ENCODE data around the gene AR.

AR gene

GRCh38 chrX:67543818-67544217 is at the start of gene AR:
TSS of gene AR (plus strand) at chrX:67544021. CDS start at chrX:67545147, 1,126 bp downstream.
- no peak for DNase-seq

DNA sequence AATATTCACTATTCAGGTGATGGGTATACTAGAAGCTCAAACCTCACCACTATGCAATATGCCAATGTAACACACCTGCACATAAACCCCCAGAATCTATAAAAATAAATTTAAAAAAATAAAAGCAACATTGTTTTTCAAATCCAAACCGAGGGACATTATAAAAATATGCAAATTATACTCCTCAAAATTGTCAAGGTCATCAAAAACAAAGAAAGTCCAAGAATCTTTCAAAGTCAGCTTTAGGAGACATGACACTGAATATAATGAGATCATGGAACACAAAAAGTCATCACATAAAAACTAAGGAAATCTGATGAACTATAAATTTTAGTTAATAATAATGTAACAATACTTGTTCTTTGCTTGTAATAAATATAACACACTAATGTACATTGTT is 43.2 kb upstream of the AR start:
- DNase-seq: no peak

- DNase-seq: no peak
Observed at GRCh38 chrX:67503004-67503403, 40.8 kb upstream of the AR start.

DNA sequence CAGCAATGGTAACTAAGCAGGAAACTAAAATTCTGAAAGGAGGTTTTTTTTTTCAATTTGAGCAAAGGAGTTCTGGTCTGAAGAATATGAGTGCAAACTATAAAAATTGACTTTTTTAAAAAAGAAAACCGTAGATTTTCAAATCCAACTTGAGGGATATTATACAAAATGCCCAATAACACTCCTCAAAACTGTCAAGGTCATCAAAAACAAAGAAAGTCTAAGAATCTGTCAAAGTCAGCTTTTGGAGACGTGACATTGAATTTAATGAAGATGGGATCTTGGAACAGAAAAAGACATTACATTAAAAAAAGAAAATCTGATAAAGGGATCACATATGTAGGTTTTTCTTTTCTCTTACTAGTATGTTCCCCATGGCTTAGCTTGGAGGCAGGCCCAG is 40.4 kb upstream of the AR start:
- no peak for DNase-seq

GRCh38 chrX:67520671-67521070 is 23.1 kb upstream of the AR start:
- no peak for DNase-seq

DNA sequence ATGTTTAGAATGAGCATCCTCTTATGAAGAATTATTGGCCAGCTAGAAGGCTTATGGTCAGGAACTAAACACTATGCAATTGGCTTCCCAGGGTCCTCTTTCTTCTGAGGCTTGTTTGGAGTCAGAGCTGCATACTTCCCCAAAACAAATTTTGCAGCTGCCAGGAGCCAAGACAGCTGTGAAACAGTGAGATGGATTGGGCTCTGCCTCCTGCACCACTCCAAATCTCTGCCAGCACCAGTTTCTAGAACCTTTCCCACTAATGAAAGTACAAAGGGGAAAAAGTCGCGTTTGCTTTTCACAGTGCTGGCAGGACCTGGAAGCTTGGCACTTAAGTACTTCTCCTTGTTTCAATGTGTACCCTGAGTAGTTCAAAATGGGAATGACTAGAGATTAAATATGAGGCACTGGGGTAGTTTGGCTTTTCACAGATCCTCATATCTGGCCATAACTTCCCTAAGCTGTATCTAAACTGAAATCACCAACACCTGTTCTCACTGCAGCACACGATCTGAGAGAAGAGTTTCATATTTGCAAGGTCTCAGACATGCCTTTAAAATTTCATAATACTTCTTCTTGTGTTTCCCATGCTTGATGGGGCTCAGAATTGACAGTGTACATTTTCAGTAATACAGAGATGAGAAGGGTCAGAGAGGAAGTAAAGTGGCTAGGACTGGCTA is 20.7 kb upstream of the AR start:
- no peak for DNase-seq

DNA sequence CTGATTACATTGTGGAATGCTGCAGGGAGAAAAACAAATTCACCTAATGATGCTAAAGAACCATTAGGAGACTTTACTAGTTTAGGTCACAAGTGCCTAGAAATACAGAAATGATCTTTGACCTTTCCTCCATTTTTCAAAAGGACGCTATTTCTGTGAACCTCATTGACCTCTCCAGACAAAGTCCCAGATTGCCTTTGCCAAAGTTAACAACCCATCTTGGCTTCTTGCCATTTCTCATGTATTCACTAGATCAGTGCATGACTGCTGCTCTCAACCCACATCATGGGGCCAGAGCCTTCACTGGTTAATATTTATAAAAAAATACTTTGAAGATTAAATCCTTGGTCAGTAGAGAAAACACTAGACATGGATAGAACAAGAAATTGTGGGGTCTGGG is 19.9 kb upstream of the AR start:
- DNase-seq: no peak

- DNase-seq: no peak
Observed at GRCh38 chrX:67524428-67524827, 19.4 kb upstream of the AR start.

DNA sequence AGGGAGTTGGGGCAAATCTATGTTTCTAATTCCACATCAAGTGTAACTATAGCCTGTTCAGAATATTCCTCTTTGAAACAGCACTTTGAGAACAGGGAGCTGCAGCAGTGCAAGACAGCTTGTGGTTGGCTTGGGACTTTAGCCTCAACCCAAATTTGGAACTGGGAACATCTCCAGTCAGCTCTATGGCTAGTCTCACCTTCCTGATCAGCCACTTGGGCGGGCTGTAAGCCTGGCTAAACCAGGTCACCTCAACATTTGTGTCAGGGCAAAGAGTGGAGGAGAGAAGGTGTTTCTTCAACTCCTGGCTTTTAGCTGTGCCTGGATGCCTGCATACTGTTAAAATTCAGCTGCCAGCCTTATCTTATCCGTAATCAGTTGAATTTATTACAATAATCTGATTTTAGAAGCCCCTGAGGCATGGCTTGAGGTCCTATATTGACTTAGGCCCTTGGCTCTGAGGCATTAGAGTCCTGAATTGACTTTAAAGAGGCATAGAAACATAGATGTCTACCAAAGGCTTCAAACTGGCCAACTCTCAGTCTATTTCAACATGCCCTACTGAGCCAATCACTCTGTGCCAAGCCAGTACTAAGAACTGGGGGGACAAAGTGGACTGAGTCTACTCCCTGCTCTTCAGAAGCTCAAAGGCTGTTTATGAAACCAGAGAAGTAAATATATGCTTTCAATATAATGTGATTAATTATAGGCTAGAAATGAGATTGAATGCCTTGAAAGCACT is 18.7 kb upstream of the AR start:
- no peak for DNase-seq

- no peak for DNase-seq
Observed at GRCh38 chrX:67536564-67536963, 7.3 kb upstream of the AR start.

GRCh38 chrX:67538383-67538782 is 5.4 kb upstream of the AR start:
- DNase-seq: no peak

- no peak for DNase-seq
Observed at GRCh38 chrX:67544281-67545035, 637 bp downstream of the AR start.

DNA sequence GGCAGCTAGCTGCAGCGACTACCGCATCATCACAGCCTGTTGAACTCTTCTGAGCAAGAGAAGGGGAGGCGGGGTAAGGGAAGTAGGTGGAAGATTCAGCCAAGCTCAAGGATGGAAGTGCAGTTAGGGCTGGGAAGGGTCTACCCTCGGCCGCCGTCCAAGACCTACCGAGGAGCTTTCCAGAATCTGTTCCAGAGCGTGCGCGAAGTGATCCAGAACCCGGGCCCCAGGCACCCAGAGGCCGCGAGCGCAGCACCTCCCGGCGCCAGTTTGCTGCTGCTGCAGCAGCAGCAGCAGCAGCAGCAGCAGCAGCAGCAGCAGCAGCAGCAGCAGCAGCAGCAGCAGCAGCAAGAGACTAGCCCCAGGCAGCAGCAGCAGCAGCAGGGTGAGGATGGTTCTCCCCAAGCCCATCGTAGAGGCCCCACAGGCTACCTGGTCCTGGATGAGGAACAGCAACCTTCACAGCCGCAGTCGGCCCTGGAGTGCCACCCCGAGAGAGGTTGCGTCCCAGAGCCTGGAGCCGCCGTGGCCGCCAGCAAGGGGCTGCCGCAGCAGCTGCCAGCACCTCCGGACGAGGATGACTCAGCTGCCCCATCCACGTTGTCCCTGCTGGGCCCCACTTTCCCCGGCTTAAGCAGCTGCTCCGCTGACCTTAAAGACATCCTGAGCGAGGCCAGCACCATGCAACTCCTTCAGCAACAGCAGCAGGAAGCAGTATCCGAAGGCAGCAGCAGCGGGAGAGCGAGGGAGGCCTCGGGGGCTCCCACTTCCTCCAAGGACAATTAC is 1.4 kb downstream of the AR start:
- DNase-seq: no peak

GRCh38 chrX:67545893-67546495 is 2.2 kb downstream of the AR start:
- DNase-seq: no peak

- DNase-seq: no peak
Observed at GRCh38 chrX:67546496-67547423, 2.9 kb downstream of the AR start.

- DNase-seq: no peak
Observed at GRCh38 chrX:67555578-67556203, 11.9 kb downstream of the AR start.

DNA sequence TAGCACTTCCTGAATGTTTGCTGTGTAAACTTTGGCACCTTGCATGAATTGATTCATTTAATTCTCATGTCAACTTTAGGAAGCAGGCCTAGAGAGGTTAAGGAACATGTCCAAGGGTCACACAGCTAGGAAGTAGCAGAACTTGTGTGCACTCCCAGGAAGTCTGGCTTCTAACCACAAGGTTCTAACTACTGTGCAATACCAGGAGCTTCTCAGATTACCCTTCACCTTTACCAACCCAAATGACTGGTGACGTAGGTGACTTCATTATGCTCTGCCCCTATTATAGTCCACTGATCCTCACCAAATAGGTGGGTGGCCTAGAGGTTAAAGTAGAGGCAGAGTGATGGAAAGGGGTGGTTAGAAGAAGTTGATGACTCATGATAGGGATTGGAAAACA is 14.4 kb downstream of the AR start:
- DNase-seq: no peak

GRCh38 chrX:67563469-67564448 is 19.9 kb downstream of the AR start:
- DNase-seq: no peak

DNA sequence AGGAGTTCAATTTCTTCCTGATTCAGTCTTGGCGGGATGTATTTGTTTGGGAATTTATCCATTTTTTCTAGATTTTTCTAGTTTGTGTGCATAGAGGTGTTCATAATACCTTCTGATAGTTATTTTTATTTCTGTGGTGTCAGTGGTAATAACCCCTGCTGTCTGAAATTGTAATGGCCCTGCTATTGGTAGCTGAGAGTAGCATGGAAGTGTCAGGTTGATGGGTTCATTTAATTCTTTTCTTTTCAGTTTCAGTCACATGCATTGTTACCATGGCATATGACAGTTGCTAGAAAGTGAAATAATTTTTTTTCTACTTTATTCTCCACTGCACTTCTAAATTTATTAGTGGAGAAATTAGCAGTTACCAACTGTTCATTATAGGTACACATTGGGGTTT is 20.7 kb downstream of the AR start:
- no peak for DNase-seq

DNA sequence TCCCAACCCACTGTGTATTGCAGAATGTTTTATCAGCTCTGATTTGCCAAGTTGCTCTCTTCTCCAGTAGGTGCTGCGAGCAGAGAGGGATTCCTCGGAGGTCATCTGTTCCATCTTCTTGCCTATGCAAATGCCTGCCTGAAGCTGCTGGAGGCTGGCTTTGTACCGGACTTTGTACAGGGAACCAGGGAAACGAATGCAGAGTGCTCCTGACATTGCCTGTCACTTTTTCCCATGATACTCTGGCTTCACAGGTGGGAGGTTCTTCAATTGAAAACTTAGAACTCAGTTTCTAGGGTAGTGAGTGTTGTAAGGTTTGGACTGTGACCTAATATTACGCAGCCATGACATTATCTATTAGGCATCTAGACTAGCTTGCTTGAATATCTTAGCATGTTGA is 24.9 kb downstream of the AR start:
- no peak for DNase-seq

Measured in activated T-cell treated with anti-CD3 and anti-CD28 coated beads, Interleukin-2, amount 50 U/mL, for 1 hour (primary cell).